ENCODE data around the gene SLC9A4. TPM values are rescaled to one million over a fixed set of nuclear protein-coding genes. Genes with fewer than 3 reads are reported as not detected.

SLC9A4 gene
- total and polyA plus RNA-seq, 2 of the 4 experiments (the other 2 are of a cell fraction) = not detected

GRCh38 chr2:102489646-102490045 is 16.6 kb downstream of the SLC9A4 start:
- no peak overlapping the region for H2AK9ac ChIP-seq (replicated peaks; ENCODE audit: low read depth, low read length, poor library complexity)
- no peak overlapping the region for H3K14ac ChIP-seq (replicated peaks; ENCODE audit: low read depth, low read length)
- no peak overlapping the region for H2AK5ac ChIP-seq (ENCODE audit: low read depth, low read length)
- no peak overlapping the region for H3K56ac ChIP-seq (ENCODE audit: extremely low read depth, insufficient read depth, low read length)
- no peak overlapping the region for H3K4ac ChIP-seq (ENCODE audit: low read depth, low read length)
- no peak overlapping the region for H2BK15ac ChIP-seq (ENCODE audit: low read depth, low read length)
- no peaks in the 10 kb centered on the region for H3K79me1 ChIP-seq (ENCODE audit: low read depth in 1 of 2, low read length in 2 of 2)
- no peak overlapping the region for H3K27ac ChIP-seq (ENCODE audit: insufficient read depth, low read length)
- no peak overlapping the region for H2AFZ ChIP-seq (replicated peaks; ENCODE audit: low read length, poor library complexity)
- no peaks in the 10 kb centered on the region for H3K9me1 ChIP-seq (ENCODE audit: insufficient read depth, low read length)
- H2BK20ac ChIP-seq (ENCODE audit: low read depth, low read length) = no peak overlapping the region
- in situ Hi-C loops (cut with MboI; ENCODE audit: low sequenced_read_pairs) = no loop called here
- no CpG with 5 or more reads among the region's 1 CpG for WGBS, 2 experiments (ENCODE audit: extremely low coverage in 2 of 2, insufficient read length in 1 of 2)
- no peaks in the 10 kb centered on the region for H3K36me3 ChIP-seq (ENCODE audit: control insufficient read depth, insufficient read depth, low read length)
- H3K27me3 ChIP-seq (ENCODE audit: control insufficient read depth, insufficient read depth, low read length) = peaks cover 4% of the 10 kb centered on the region
- H2BK5ac ChIP-seq (ENCODE audit: low read depth, low read length, poor library complexity, severe bottlenecking) = no peak overlapping the region
- H3K23ac ChIP-seq (ENCODE audit: low read depth, low read length) = no peak overlapping the region
- ATAC-seq (ENCODE audit: low read depth) (no peak), DNase-seq (no peak)
- BruUV-seq (replicated peaks) = no TSS peak
- dilution Hi-C loops (cut with HindIII; ENCODE audit: low sequenced_read_pairs, unreplicated experiment) = no loop called here
- no peak overlapping the region for H2BK120ac ChIP-seq (ENCODE audit: low read depth, low read length)
- POLR2A ChIA-PET (ENCODE audit: unreplicated experiment) = no interaction called here
- no peaks in the 10 kb centered on the region for H4K20me1 ChIP-seq (ENCODE audit: insufficient read depth, low read length)
- no peak overlapping the region for H3K18ac ChIP-seq (ENCODE audit: low read depth, low read length)
- H3K4me2 ChIP-seq (ENCODE audit: low read depth, low read length) = no peak overlapping the region
- H3K9me3 ChIP-seq (ENCODE audit: control insufficient read depth, insufficient read depth, low read length) = no peaks in the 10 kb centered on the region
- H3K4me3 ChIP-seq (ENCODE audit: insufficient read depth, low read depth, low read length) = no peak overlapping the region
- no peak overlapping the region for H4K5ac ChIP-seq (ENCODE audit: low read depth, low read length)
- TF ChIP-seq SMC3 (IDR thresholded peaks at IDR 0.05; ENCODE audit: low read depth, low read length) (no peak), ELK1 (IDR thresholded peaks at IDR 0.05; ENCODE audit: borderline replicate concordance, low read depth, low read length) (no peak), CEBPB (IDR thresholded peaks at IDR 0.05; ENCODE audit: low read depth, low read length) (no peak), NFE2L2 (IDR thresholded peaks at IDR 0.05; ENCODE audit: low read depth, low read length) (no peak), CHD1 (IDR thresholded peaks at IDR 0.05; ENCODE audit: low read depth, low read length) (no peak), MXI1 (IDR thresholded peaks at IDR 0.05; ENCODE audit: borderline replicate concordance, low read depth, low read length) (no peak), RAD21 (IDR thresholded peaks at IDR 0.05; ENCODE audit: low read length) (no peak), BHLHE40 (IDR thresholded peaks at IDR 0.05; ENCODE audit: low read depth, low read length) (no peak), CTCF (conservative IDR thresholded peaks at IDR 0.05; ENCODE audit: low read depth, low read length) (no peak), MAZ (IDR thresholded peaks at IDR 0.05; ENCODE audit: borderline replicate concordance, low read depth, low read length) (no peak)
- H3K9ac ChIP-seq (ENCODE audit: low read depth, low read length) = no peak overlapping the region
- no peaks in the 10 kb centered on the region; the same call in 1 of the 2 replicates for H3K4me1 ChIP-seq (ENCODE audit: control insufficient read depth, insufficient read depth, low read length)
- intact Hi-C loops (cut with micrococcal nuclease) = no loop called here
- no peak overlapping the region for H4K8ac ChIP-seq (ENCODE audit: low read depth in 2 of 2, low read length in 2 of 2)
- no peak overlapping the region for H4K91ac ChIP-seq (ENCODE audit: insufficient read depth, low read depth, low read length)
- CTCF ChIA-PET = interaction anchor here (1.4 kb wide), 1 partner anchor 16 kb away, joined by 3 read pairs; the partner anchor contains the start of gene SLC9A4
